DND-41 (cell line): ENCODE measurements around the gene SRD5A1.

Experiments used
- ATAC-seq: fragments of 200-7000 bp; cut with Tn5 transposase; 3 replicates; pipeline ENCODE4 v1.9.1; 2021; ENCODE audit warnings: low read depth; ENCODE audit not compliant: insufficient read depth
- DNase-seq: peaks from one replicate; pipeline ENCODE4 v3.0.0-alpha.2; 2020
- H2AFZ ChIP-seq: 2 replicates; pipeline ENCODE4 v1.6.0; 2012; ENCODE audit warnings: low read depth, low read length
- H3K27ac ChIP-seq: 2 replicates; pipeline ENCODE4 v1.5.1; 2012; ENCODE audit warnings: low read length, inconsistent platforms
- H3K27me3 ChIP-seq: fragments of 200-600 bp; sonication (generic); 2 replicates; pipeline ENCODE4 v1.6.0; 2012; ENCODE audit warnings: low read length, mild to moderate bottlenecking, inconsistent platforms; ENCODE audit not compliant: insufficient read depth, poor library complexity
- H3K36me3 ChIP-seq: 2 replicates; pipeline ENCODE4 v1.5.1; 2012; ENCODE audit warnings: low read length, inconsistent platforms; ENCODE audit not compliant: insufficient read depth
- H3K4me1 ChIP-seq: 2 replicates; pipeline ENCODE4 v1.5.1; 2012; ENCODE audit warnings: mild to moderate bottlenecking, low read length; ENCODE audit not compliant: insufficient read depth
- H3K4me2 ChIP-seq: 2 replicates; pipeline ENCODE4 v1.6.0; 2012; ENCODE audit warnings: mild to moderate bottlenecking, moderate library complexity, low read length, inconsistent platforms; ENCODE audit not compliant: insufficient read depth
- H3K4me3 ChIP-seq, 2 experiments: fragments of 200-600 bp in 1 of 2; shearing (Covaris generic) in 1 of 2; 2 replicates each; pipeline ENCODE4 v1.5.1; 2012 to 2016; ENCODE audit warnings: inconsistent platforms in 2 of 2, low read length in 2 of 2, mild to moderate bottlenecking in 2 of 2, low read depth in 1 of 2, moderate library complexity in 1 of 2
- H3K79me2 ChIP-seq: 2 replicates; pipeline ENCODE4 v1.6.0; 2012; ENCODE audit warnings: low read length, inconsistent platforms; ENCODE audit not compliant: insufficient read depth
- H3K9ac ChIP-seq: 2 replicates; pipeline ENCODE4 v1.6.0; 2012; ENCODE audit warnings: low read depth, mild to moderate bottlenecking, inconsistent platforms, low read length, moderate library complexity
- H3K9me3 ChIP-seq: 2 replicates; pipeline ENCODE4 v1.5.1; 2012; ENCODE audit warnings: low read length, moderate library complexity, mild to moderate bottlenecking, inconsistent platforms; ENCODE audit not compliant: insufficient read depth, severe bottlenecking
- H4K20me1 ChIP-seq: 2 replicates; pipeline ENCODE4 v1.6.0; 2012; ENCODE audit warnings: low read length; ENCODE audit not compliant: insufficient read depth
- EZH2 ChIP-seq: IDR thresholded peaks from 3 replicates; pipeline ENCODE4 v1.6.1; 2012; ENCODE audit warnings: borderline replicate concordance, low read depth, mild to moderate bottlenecking, moderate library complexity, low read length, inconsistent platforms; ENCODE audit not compliant: severe bottlenecking
- TF ChIP-seq, protein P1 (sequence below): IDR thresholded peaks from 2 replicates; pipeline ENCODE4 v1.5.1; 2012; ENCODE audit warnings: borderline replicate concordance, low read length, moderate library complexity, mild to moderate bottlenecking; ENCODE audit not compliant: poor library complexity, severe bottlenecking; ENCODE audit errors: extremely low read depth

Gene SRD5A1

GRCh38 chr5:6698696-6699095 is 65.5 kb downstream of the SRD5A1 start:
- no peak overlapping the region for H3K4me2 ChIP-seq
- H3K4me1 ChIP-seq = no peaks in the 10 kb centered on the region
- no peak overlapping the region for H3K9ac ChIP-seq
- ATAC-seq = no peak
- H3K27ac ChIP-seq = no peak overlapping the region
- H3K36me3 ChIP-seq = no peaks in the 10 kb centered on the region
- H4K20me1 ChIP-seq = no peaks in the 10 kb centered on the region
- no peak for DNase-seq
- H3K4me3 ChIP-seq = no peak overlapping the region
- H2AFZ ChIP-seq = no peak overlapping the region
- TF ChIP-seq, protein P1, sequence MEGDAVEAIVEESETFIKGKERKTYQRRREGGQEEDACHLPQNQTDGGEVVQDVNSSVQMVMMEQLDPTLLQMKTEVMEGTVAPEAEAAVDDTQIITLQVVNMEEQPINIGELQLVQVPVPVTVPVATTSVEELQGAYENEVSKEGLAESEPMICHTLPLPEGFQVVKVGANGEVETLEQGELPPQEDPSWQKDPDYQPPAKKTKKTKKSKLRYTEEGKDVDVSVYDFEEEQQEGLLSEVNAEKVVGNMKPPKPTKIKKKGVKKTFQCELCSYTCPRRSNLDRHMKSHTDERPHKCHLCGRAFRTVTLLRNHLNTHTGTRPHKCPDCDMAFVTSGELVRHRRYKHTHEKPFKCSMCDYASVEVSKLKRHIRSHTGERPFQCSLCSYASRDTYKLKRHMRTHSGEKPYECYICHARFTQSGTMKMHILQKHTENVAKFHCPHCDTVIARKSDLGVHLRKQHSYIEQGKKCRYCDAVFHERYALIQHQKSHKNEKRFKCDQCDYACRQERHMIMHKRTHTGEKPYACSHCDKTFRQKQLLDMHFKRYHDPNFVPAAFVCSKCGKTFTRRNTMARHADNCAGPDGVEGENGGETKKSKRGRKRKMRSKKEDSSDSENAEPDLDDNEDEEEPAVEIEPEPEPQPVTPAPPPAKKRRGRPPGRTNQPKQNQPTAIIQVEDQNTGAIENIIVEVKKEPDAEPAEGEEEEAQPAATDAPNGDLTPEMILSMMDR = no peak
- H3K9me3 ChIP-seq = no peaks in the 10 kb centered on the region
- H3K79me2 ChIP-seq = no peaks in the 10 kb centered on the region
- H3K27me3 ChIP-seq = peaks cover 4% of the 10 kb centered on the region

DNA sequence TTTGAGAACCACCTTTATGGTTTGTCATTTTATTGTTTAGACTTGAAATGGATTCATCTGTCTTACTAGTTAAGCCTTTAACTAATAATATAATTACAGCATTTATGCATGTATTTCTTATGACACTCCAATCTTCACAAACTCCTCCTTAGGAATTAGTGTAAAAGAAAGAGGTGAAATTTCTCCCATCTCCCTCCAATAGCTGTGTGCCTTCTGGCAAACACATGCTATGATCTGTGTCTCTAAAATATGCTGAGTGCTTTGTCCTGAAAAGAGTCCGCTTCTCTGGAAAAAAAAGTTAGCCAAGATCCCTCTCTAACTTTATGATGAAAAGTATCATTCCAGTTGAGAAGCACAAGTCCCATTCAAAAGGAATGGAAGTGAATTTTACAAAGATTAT is 66.1 kb downstream of the SRD5A1 start:
- Histone ChIP-seq H3K36me3 (no peaks in the 10 kb centered on the region), H3K4me3 (no peak overlapping the region), H3K27me3 (peaks cover 4% of the 10 kb centered on the region), H3K4me1 (no peaks in the 10 kb centered on the region), H2AFZ (no peak overlapping the region), H3K9ac (no peak overlapping the region), H3K27ac (no peak overlapping the region), H3K4me2 (no peak overlapping the region), H4K20me1 (no peaks in the 10 kb centered on the region), H3K79me2 (no peaks in the 10 kb centered on the region), H3K9me3 (no peaks in the 10 kb centered on the region)
- ATAC-seq (no peak), DNase-seq (no peak)
- TF ChIP-seq, protein P1 = no peak
- TF ChIP-seq EZH2 = no peak

GRCh38 chr5:6700074-6700684 is 66.9 kb downstream of the SRD5A1 start:
- peaks cover 4% of the 10 kb centered on the region for H3K27me3 ChIP-seq
- no peak overlapping the region for H3K4me2 ChIP-seq
- H3K27ac ChIP-seq = no peak overlapping the region
- ATAC-seq = no peak
- H3K4me3 ChIP-seq = no peak overlapping the region
- DNase-seq = no peak
- no peaks in the 10 kb centered on the region for H3K79me2 ChIP-seq
- no peaks in the 10 kb centered on the region for H3K4me1 ChIP-seq
- no peaks in the 10 kb centered on the region for H3K9me3 ChIP-seq
- no peaks in the 10 kb centered on the region for H3K36me3 ChIP-seq
- H2AFZ ChIP-seq = no peak overlapping the region
- H3K9ac ChIP-seq = no peak overlapping the region
- no peaks in the 10 kb centered on the region for H4K20me1 ChIP-seq
- TF ChIP-seq, protein P1 = no peak
- no peak for TF ChIP-seq EZH2
